Measurements from ENCODE around the gene TMOD3. TPM values are rescaled to one million over a fixed set of nuclear protein-coding genes. Genes with fewer than 3 reads are reported as not detected.

The TMOD3 gene
- total and polyA plus RNA-seq, 2 donors (not counting 3 experiments of a cell fraction or from before 2014, with no cell fraction given), result 10.4 to 64.3 TPM

DNA sequence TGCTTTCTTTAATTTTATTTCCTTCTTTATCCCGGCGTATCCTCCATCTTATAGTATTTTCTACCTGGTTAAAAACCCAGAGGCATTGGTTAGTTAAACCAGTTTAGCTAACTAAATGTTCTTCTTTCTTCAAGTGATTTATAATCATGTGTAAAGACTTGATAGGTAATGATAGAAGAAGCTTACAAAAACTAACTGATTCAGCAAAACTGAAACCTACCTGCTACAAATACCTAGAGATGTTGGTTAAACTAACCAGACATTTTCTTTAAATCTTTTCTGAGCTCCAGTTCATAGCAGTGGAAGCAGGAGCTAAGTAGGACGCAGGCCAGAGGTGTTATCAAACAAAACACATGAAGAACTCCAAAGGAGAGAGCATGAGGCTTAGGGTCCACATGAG lies 97.4 kb downstream of the TMOD3 start:
- no peak for DNase-seq (ENCODE audit: low read depth, low spot score)
- Histone ChIP-seq H3K79me2 (ENCODE audit: control insufficient read depth, insufficient read depth, low read length) (no peaks in the 10 kb centered on the region), H3K36me3 (ENCODE audit: control insufficient read depth in 2 of 2, extremely low read depth in 1 of 2, insufficient read depth in 2 of 2, low read length in 2 of 2) (peaks cover 5 to 10% of the 10 kb centered on the region in 2 experiments), H3K27me3 (ENCODE audit: control insufficient read depth in 2 of 2, insufficient read depth in 2 of 2, low read length in 2 of 2) (no peaks in the 10 kb centered on the region), H3K27ac (ENCODE audit: insufficient read depth, low read depth, low read length) (no peak overlapping the region), H3K9me1 (replicated peaks; ENCODE audit: control insufficient read depth, extremely low read depth, insufficient read depth, low read length) (no peaks in the 10 kb centered on the region), H4K20me1 (replicated peaks; ENCODE audit: control insufficient read depth, extremely low read depth, insufficient read depth, low read length) (no peaks in the 10 kb centered on the region), H3K9ac (replicated peaks; ENCODE audit: extremely low read depth, insufficient read depth, low read length) (no peak overlapping the region), H2AFZ (ENCODE audit: low read depth, low read length) (no peak overlapping the region), H3K4me2 (ENCODE audit: insufficient read depth, low read length) (no peak overlapping the region), H3K4me1 (ENCODE audit: control insufficient read depth, extremely low read depth, insufficient read depth, low read length) (no peaks in the 10 kb centered on the region), H3K9me3 (replicated peaks; ENCODE audit: control insufficient read depth, insufficient read depth, low read length) (no peaks in the 10 kb centered on the region), H3K4me3 (replicated peaks in 1 of 3; ENCODE audit: insufficient read depth in 1 of 3, low read depth in 1 of 3, low read length in 3 of 3) (no peak overlapping the region)
- intact Hi-C loops (cut with micrococcal nuclease), result no loop called here
- CTCF ChIA-PET, result interaction anchor here (0.8 to 1.5 kb wide), 2 partner anchors 9 to 281 kb away, joined by 3 to 5 read pairs; no protein-coding TSS in a partner anchor
- POLR2A ChIA-PET, result no interaction called here
- no peak for FAIRE-seq
- dilution Hi-C loops (cut with MboI; ENCODE audit: extremely low pct_ligation_motif_present, low sequenced_read_pairs), result no loop called here
- TF ChIP-seq EZH2 (IDR thresholded peaks at IDR 0.05; ENCODE audit: borderline replicate concordance, low read depth, low read length, severe bottlenecking), result no peak
- TF ChIP-seq MYC (IDR thresholded peaks at IDR 0.05; ENCODE audit: low read depth, low read length), result no peak
- TF ChIP-seq GATA2 (IDR thresholded peaks at IDR 0.05; ENCODE audit: insufficient read depth, insufficient read length, low read depth, low read length), result no peak
- TF ChIP-seq, protein P1, sequence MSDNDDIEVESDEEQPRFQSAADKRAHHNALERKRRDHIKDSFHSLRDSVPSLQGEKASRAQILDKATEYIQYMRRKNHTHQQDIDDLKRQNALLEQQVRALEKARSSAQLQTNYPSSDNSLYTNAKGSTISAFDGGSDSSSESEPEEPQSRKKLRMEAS (IDR thresholded peaks at IDR 0.05; ENCODE audit: insufficient read depth, insufficient read length), result no peak
- TF ChIP-seq FOS (IDR thresholded peaks at IDR 0.05; ENCODE audit: borderline replicate concordance, insufficient read depth, low read length), result no peak
- TF ChIP-seq, protein P2, sequence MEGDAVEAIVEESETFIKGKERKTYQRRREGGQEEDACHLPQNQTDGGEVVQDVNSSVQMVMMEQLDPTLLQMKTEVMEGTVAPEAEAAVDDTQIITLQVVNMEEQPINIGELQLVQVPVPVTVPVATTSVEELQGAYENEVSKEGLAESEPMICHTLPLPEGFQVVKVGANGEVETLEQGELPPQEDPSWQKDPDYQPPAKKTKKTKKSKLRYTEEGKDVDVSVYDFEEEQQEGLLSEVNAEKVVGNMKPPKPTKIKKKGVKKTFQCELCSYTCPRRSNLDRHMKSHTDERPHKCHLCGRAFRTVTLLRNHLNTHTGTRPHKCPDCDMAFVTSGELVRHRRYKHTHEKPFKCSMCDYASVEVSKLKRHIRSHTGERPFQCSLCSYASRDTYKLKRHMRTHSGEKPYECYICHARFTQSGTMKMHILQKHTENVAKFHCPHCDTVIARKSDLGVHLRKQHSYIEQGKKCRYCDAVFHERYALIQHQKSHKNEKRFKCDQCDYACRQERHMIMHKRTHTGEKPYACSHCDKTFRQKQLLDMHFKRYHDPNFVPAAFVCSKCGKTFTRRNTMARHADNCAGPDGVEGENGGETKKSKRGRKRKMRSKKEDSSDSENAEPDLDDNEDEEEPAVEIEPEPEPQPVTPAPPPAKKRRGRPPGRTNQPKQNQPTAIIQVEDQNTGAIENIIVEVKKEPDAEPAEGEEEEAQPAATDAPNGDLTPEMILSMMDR (IDR thresholded peaks at IDR 0.05; ENCODE audit: extremely low read depth in 1 of 2, insufficient read depth in 1 of 2, low read depth in 1 of 2, low read length in 2 of 2), result no peak
- TF ChIP-seq POLR2AphosphoS5 (IDR thresholded peaks at IDR 0.05; ENCODE audit: insufficient read depth, low read depth, low read length), result no peak
- TF ChIP-seq JUN (IDR thresholded peaks at IDR 0.05; ENCODE audit: borderline replicate concordance, insufficient read depth, insufficient read length, low read depth), result no peak
- no peak for TF ChIP-seq POLR2A (IDR thresholded peaks at IDR 0.05; ENCODE audit: low read depth, low read length)
- no TSS peak for BruUV-seq (replicated peaks)
